Measurements from ENCODE around the gene PLCB3.

Gene PLCB3

GRCh38 chr11:64251753-64252002, 348 bp downstream of the PLCB3 start:
- no peak for DNase-seq

- no peak for DNase-seq
These were observed 908 bp downstream of the PLCB3 start for GRCh38 chr11:64252003-64252872.

- no peak for DNase-seq
These were observed 1.7 kb downstream of the PLCB3 start for GRCh38 chr11:64253043-64253442.

GRCh38 chr11:64253481-64253880, 2.2 kb downstream of the PLCB3 start:
- DNase-seq, result no peak

- DNase-seq, result no peak
These were observed 3.0 kb downstream of the PLCB3 start for GRCh38 chr11:64254326-64254725.

GRCh38 chr11:64255135-64256128, 4.1 kb downstream of the PLCB3 start:
- DNase-seq, result no peak

- no peak for DNase-seq
These were observed 5.0 kb downstream of the PLCB3 start for GRCh38 chr11:64256300-64256699.

GRCh38 chr11:64258356-64258755, 7.0 kb downstream of the PLCB3 start:
- no peak for DNase-seq

GRCh38 chr11:64258946-64259532, 7.7 kb downstream of the PLCB3 start:
- no peak for DNase-seq

GRCh38 chr11:64259533-64260067, 8.3 kb downstream of the PLCB3 start:
- DNase-seq, result no peak

GRCh38 chr11:64260147-64260708, 8.9 kb downstream of the PLCB3 start:
- DNase-seq, result no peak

GRCh38 chr11:64261556-64262080, 10.3 kb downstream of the PLCB3 start:
- no peak for DNase-seq

GRCh38 chr11:64262271-64263002, 11.1 kb downstream of the PLCB3 start:
- DNase-seq, result no peak

- DNase-seq, result no peak
These were observed 12.0 kb downstream of the PLCB3 start for GRCh38 chr11:64263021-64263946.

- no peak for DNase-seq
These were observed 12.6 kb downstream of the PLCB3 start for GRCh38 chr11:64263947-64264317.

- DNase-seq, result no peak
These were observed 13.1 kb downstream of the PLCB3 start for GRCh38 chr11:64264371-64264852.

GRCh38 chr11:64265176-64266160, 14.1 kb downstream of the PLCB3 start:
- no peak for DNase-seq

GRCh38 chr11:64266339-64266738, 15.0 kb downstream of the PLCB3 start:
- DNase-seq, result no peak

GRCh38 chr11:64267207-64267945, 16.0 kb downstream of the PLCB3 start:
- DNase-seq, result no peak

All from CD4-positive, alpha-beta T cell treated with Interleukin-17A for 1 hour (primary cell).